HEK293 (cell line): ENCODE results near the gene GPATCH3.

Experiments used
- GLI2 ChIP-seq: fragments of 450-650 bp; formaldehyde crosslinking; IDR thresholded peaks from 2 replicates; pipeline ENCODE4; 2017; ENCODE audit warnings: missing biosample characterization, missing genetic modification characterization, low read depth, borderline replicate concordance
- GLIS1 ChIP-seq: fragments of 450-650 bp; formaldehyde crosslinking; IDR thresholded peaks from 2 replicates; pipeline ENCODE4 v1.5.1; 2016; ENCODE audit warnings: missing biosample characterization, missing genetic modification characterization
- RBAK ChIP-seq: fragments of 450-650 bp; formaldehyde crosslinking; IDR thresholded peaks from 2 replicates; pipeline ENCODE4 v1.5.1; 2016; ENCODE audit warnings: missing biosample characterization, missing genetic modification characterization
- SALL2 ChIP-seq: fragments of 450-650 bp; formaldehyde crosslinking; IDR thresholded peaks from 2 replicates; pipeline ENCODE4 v1.5.0; 2017; ENCODE audit warnings: missing biosample characterization, mild to moderate bottlenecking, missing genetic modification characterization, borderline replicate concordance
- SETDB1 ChIP-seq: IDR thresholded peaks from one replicate; pipeline ENCODE4 v1.6.1; 2017; ENCODE audit warnings: mild to moderate bottlenecking, low read length, moderate library complexity, mixed read lengths; ENCODE audit not compliant: insufficient read length
- ZBTB48 ChIP-seq: fragments of 450-650 bp; formaldehyde crosslinking; IDR thresholded peaks from 2 replicates; pipeline ENCODE4 v1.5.1; 2016; ENCODE audit warnings: missing biosample characterization, missing genetic modification characterization
- ZBTB8A ChIP-seq: fragments of 450-650 bp; formaldehyde crosslinking; IDR thresholded peaks from 2 replicates; pipeline ENCODE4 v1.5.1; 2016; ENCODE audit warnings: missing biosample characterization, missing genetic modification characterization
- ZFP41 ChIP-seq: fragments of 450-650 bp; formaldehyde crosslinking; IDR thresholded peaks from 2 replicates; pipeline ENCODE4 v1.5.1; 2016; ENCODE audit warnings: missing biosample characterization, missing genetic modification characterization, borderline replicate concordance
- ZNF112 ChIP-seq: fragments of 450-650 bp; formaldehyde crosslinking; IDR thresholded peaks from 2 replicates; pipeline ENCODE4 v1.5.0; 2017; ENCODE audit warnings: missing biosample characterization, missing genetic modification characterization
- ZNF155 ChIP-seq: fragments of 450-650 bp; formaldehyde crosslinking; IDR thresholded peaks from 2 replicates; pipeline ENCODE4 v1.5.1; 2016; ENCODE audit warnings: missing biosample characterization, missing genetic modification characterization
- ZNF18 ChIP-seq: fragments of 450-650 bp; formaldehyde crosslinking; IDR thresholded peaks from 2 replicates; pipeline ENCODE4 v1.5.1; 2016; ENCODE audit warnings: missing biosample characterization, missing genetic modification characterization
- ZNF24 ChIP-seq: fragments of 450-650 bp; formaldehyde crosslinking; IDR thresholded peaks from 2 replicates; pipeline ENCODE4 v1.5.1; 2016; ENCODE audit warnings: missing biosample characterization, missing genetic modification characterization
- ZNF311 ChIP-seq: fragments of 450-650 bp; formaldehyde crosslinking; IDR thresholded peaks from 2 replicates; pipeline ENCODE4 v1.5.1; 2017; ENCODE audit warnings: missing biosample characterization, missing genetic modification characterization, borderline replicate concordance
- ZNF341 ChIP-seq: fragments of 450-650 bp; formaldehyde crosslinking; IDR thresholded peaks from 2 replicates; pipeline ENCODE4; 2016; ENCODE audit warnings: low read depth, missing biosample characterization, missing genetic modification characterization
- ZNF473 ChIP-seq: fragments of 450-650 bp; formaldehyde crosslinking; IDR thresholded peaks from 2 replicates; pipeline ENCODE4 v1.5.1; 2017; ENCODE audit warnings: missing biosample characterization, missing genetic modification characterization
- ZNF48 ChIP-seq: fragments of 450-650 bp; formaldehyde crosslinking; IDR thresholded peaks from 2 replicates; pipeline ENCODE4 v1.5.1; 2016; ENCODE audit warnings: missing biosample characterization, missing genetic modification characterization
- ZNF488 ChIP-seq: fragments of 450-650 bp; formaldehyde crosslinking; IDR thresholded peaks from 2 replicates; pipeline ENCODE4 v1.5.1; 2016; ENCODE audit warnings: missing biosample characterization, missing genetic modification characterization
- ZNF501 ChIP-seq: fragments of 450-650 bp; formaldehyde crosslinking; IDR thresholded peaks from 2 replicates; pipeline ENCODE4 v1.5.1; 2016; ENCODE audit warnings: missing biosample characterization, missing genetic modification characterization
- ZNF571 ChIP-seq: fragments of 450-650 bp; formaldehyde crosslinking; IDR thresholded peaks from 2 replicates; pipeline ENCODE4 v1.5.0; 2017; ENCODE audit warnings: missing biosample characterization, missing genetic modification characterization
- ZNF596 ChIP-seq: fragments of 450-650 bp; IDR thresholded peaks from 2 replicates; pipeline ENCODE4 v1.5.0; 2018; ENCODE audit warnings: missing biosample characterization, mild to moderate bottlenecking, missing genetic modification characterization, moderate library complexity
- ZNF707 ChIP-seq: fragments of 450-650 bp; formaldehyde crosslinking; IDR thresholded peaks from 2 replicates; pipeline ENCODE4 v1.5.1; 2016; ENCODE audit warnings: missing biosample characterization, missing genetic modification characterization
- ZNF791 ChIP-seq: fragments of 450-650 bp; formaldehyde crosslinking; IDR thresholded peaks from 2 replicates; pipeline ENCODE4 v1.5.1; 2016; ENCODE audit warnings: missing biosample characterization, missing genetic modification characterization
- ZNF792 ChIP-seq: fragments of 450-650 bp; formaldehyde crosslinking; IDR thresholded peaks from 2 replicates; pipeline ENCODE4 v1.5.1; 2016; ENCODE audit warnings: missing biosample characterization, missing genetic modification characterization
- TF ChIP-seq, protein P1 (sequence below): fragments of 450-650 bp; formaldehyde crosslinking; IDR thresholded peaks from 2 replicates; pipeline ENCODE4 v1.5.1; 2016; ENCODE audit warnings: missing biosample characterization, missing genetic modification characterization, borderline replicate concordance
- TF ChIP-seq, protein P2 (sequence below): fragments of 450-650 bp; formaldehyde crosslinking; IDR thresholded peaks from 2 replicates; pipeline ENCODE4 v1.5.1; 2016; ENCODE audit warnings: missing biosample characterization, missing genetic modification characterization
- TF ChIP-seq, protein P3 (sequence below): fragments of 450-650 bp; formaldehyde crosslinking; IDR thresholded peaks from 2 replicates; pipeline ENCODE4 v1.5.1; 2016; ENCODE audit warnings: missing biosample characterization, missing genetic modification characterization

The GPATCH3 gene

GRCh38 chr1:26913754-26914619, 13.7 kb upstream of the GPATCH3 start, which contains the start of gene NR0B2 (continued):
- TF ChIP-seq, protein P1, sequence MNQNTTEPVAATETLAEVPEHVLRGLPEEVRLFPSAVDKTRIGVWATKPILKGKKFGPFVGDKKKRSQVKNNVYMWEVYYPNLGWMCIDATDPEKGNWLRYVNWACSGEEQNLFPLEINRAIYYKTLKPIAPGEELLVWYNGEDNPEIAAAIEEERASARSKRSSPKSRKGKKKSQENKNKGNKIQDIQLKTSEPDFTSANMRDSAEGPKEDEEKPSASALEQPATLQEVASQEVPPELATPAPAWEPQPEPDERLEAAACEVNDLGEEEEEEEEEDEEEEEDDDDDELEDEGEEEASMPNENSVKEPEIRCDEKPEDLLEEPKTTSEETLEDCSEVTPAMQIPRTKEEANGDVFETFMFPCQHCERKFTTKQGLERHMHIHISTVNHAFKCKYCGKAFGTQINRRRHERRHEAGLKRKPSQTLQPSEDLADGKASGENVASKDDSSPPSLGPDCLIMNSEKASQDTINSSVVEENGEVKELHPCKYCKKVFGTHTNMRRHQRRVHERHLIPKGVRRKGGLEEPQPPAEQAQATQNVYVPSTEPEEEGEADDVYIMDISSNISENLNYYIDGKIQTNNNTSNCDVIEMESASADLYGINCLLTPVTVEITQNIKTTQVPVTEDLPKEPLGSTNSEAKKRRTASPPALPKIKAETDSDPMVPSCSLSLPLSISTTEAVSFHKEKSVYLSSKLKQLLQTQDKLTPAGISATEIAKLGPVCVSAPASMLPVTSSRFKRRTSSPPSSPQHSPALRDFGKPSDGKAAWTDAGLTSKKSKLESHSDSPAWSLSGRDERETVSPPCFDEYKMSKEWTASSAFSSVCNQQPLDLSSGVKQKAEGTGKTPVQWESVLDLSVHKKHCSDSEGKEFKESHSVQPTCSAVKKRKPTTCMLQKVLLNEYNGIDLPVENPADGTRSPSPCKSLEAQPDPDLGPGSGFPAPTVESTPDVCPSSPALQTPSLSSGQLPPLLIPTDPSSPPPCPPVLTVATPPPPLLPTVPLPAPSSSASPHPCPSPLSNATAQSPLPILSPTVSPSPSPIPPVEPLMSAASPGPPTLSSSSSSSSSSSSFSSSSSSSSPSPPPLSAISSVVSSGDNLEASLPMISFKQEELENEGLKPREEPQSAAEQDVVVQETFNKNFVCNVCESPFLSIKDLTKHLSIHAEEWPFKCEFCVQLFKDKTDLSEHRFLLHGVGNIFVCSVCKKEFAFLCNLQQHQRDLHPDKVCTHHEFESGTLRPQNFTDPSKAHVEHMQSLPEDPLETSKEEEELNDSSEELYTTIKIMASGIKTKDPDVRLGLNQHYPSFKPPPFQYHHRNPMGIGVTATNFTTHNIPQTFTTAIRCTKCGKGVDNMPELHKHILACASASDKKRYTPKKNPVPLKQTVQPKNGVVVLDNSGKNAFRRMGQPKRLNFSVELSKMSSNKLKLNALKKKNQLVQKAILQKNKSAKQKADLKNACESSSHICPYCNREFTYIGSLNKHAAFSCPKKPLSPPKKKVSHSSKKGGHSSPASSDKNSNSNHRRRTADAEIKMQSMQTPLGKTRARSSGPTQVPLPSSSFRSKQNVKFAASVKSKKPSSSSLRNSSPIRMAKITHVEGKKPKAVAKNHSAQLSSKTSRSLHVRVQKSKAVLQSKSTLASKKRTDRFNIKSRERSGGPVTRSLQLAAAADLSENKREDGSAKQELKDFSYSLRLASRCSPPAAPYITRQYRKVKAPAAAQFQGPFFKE (tag by site-specific recombination): no peak
- no peak for TF ChIP-seq ZNF311 (tag by site-specific recombination)
- peak; percentile 57 for TF ChIP-seq ZBTB8A (tag by site-specific recombination)
- no peak for TF ChIP-seq ZNF18 (tag by site-specific recombination)
- TF ChIP-seq ZNF792 (tag by site-specific recombination): no peak
- TF ChIP-seq RBAK: no peak
- TF ChIP-seq ZNF791 (tag by site-specific recombination): no peak
- no peak for TF ChIP-seq ZFP41 (tag by site-specific recombination)
- no peak for TF ChIP-seq ZNF488
- TF ChIP-seq ZNF24 (tag by site-specific recombination): no peak
- TF ChIP-seq ZNF112 (tag by site-specific recombination): no peak
- TF ChIP-seq GLI2 (tag by site-specific recombination): no peak
- no peak for TF ChIP-seq ZNF707 (tag by site-specific recombination)
- peak; percentile 72 for TF ChIP-seq ZBTB48
- TF ChIP-seq ZNF48 (tag by site-specific recombination): no peak
- TF ChIP-seq, protein P2, sequence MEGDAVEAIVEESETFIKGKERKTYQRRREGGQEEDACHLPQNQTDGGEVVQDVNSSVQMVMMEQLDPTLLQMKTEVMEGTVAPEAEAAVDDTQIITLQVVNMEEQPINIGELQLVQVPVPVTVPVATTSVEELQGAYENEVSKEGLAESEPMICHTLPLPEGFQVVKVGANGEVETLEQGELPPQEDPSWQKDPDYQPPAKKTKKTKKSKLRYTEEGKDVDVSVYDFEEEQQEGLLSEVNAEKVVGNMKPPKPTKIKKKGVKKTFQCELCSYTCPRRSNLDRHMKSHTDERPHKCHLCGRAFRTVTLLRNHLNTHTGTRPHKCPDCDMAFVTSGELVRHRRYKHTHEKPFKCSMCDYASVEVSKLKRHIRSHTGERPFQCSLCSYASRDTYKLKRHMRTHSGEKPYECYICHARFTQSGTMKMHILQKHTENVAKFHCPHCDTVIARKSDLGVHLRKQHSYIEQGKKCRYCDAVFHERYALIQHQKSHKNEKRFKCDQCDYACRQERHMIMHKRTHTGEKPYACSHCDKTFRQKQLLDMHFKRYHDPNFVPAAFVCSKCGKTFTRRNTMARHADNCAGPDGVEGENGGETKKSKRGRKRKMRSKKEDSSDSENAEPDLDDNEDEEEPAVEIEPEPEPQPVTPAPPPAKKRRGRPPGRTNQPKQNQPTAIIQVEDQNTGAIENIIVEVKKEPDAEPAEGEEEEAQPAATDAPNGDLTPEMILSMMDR (tag by site-specific recombination): no peak
- TF ChIP-seq ZNF155 (tag by site-specific recombination): no peak
- TF ChIP-seq ZNF473 (tag by site-specific recombination): no peak
- no peak for TF ChIP-seq ZNF571 (tag by site-specific recombination)
- TF ChIP-seq ZNF596 (tag by site-specific recombination): no peak
- TF ChIP-seq SALL2 (tag by site-specific recombination): no peak
- TF ChIP-seq, protein P3, sequence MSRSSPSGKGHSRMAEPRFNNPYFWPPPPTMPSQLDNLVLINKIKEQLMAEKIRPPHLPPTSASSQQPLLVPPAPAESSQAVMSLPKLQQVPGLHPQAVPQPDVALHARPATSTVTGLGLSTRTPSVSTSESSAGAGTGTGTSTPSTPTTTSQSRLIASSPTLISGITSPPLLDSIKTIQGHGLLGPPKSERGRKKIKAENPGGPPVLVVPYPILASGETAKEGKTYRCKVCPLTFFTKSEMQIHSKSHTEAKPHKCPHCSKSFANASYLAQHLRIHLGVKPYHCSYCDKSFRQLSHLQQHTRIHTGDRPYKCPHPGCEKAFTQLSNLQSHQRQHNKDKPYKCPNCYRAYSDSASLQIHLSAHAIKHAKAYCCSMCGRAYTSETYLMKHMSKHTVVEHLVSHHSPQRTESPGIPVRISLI (tag by site-specific recombination): no peak
- TF ChIP-seq ZNF501 (tag by site-specific recombination): no peak
- TF ChIP-seq ZNF341 (tag by site-specific recombination): no peak
- TF ChIP-seq SETDB1: no peak
- TF ChIP-seq GLIS1 (tag by site-specific recombination): 0 out of 2 replicates have a peak, but pooled peaks have one; percentile 18
